MM.1S (cell line): ENCODE data around the gene MVP.

Source experiments
- DNase-seq: peaks from one replicate; pipeline ENCODE4 v3.0.0-alpha.2; 2015
- H2AFZ ChIP-seq: fragments of 300-600 bp; sonication (generic); 2 replicates; pipeline ENCODE4 v1.6.0; 2016; ENCODE audit warnings: antibody characterized with exemption, low read length
- H3F3A ChIP-seq: fragments of 300-600 bp; sonication (generic); 2 replicates; pipeline ENCODE4 v1.6.1; 2016; ENCODE audit warnings: mild to moderate bottlenecking, antibody characterized with exemption, low read length, moderate library complexity, mixed read lengths; ENCODE audit not compliant: insufficient read depth
- H3K27ac ChIP-seq: fragments of 300-600 bp; sonication (generic); 2 replicates; pipeline ENCODE4 v1.5.1; 2016; ENCODE audit warnings: mild to moderate bottlenecking, low read length
- H3K27me3 ChIP-seq: fragments of 300-600 bp; sonication (generic); replicated peaks from 2 replicates; pipeline ENCODE4 v1.6.0; 2016; ENCODE audit warnings: low read length; ENCODE audit not compliant: insufficient read depth
- H3K36me3 ChIP-seq: fragments of 300-600 bp; sonication (generic); replicated peaks from 2 replicates; pipeline ENCODE4 v1.6.1; 2016; ENCODE audit warnings: mild to moderate bottlenecking, low read length, mixed read lengths; ENCODE audit not compliant: insufficient read depth
- H3K4me1 ChIP-seq: fragments of 300-600 bp; sonication (generic); 2 replicates; pipeline ENCODE4 v1.6.1; 2016; ENCODE audit warnings: low read length, mixed read lengths
- H3K4me2 ChIP-seq: fragments of 300-600 bp; sonication (generic); 2 replicates; pipeline ENCODE4 v1.6.0; 2016; ENCODE audit warnings: low read depth, low read length
- H3K4me3 ChIP-seq: fragments of 300-600 bp; sonication (generic); 2 replicates; pipeline ENCODE4 v1.5.1; 2016; ENCODE audit warnings: low read length, mixed read lengths
- H3K79me2 ChIP-seq: fragments of 300-600 bp; sonication (generic); 2 replicates; pipeline ENCODE4 v1.6.1; 2016; ENCODE audit warnings: mixed run types, low read length, mixed read lengths
- H3K9ac ChIP-seq: fragments of 300-600 bp; sonication (generic); 2 replicates; pipeline ENCODE4 v1.6.1; 2016; ENCODE audit warnings: low read length, mixed read lengths
- H3K9me2 ChIP-seq: fragments of 300-600 bp; sonication (generic); replicated peaks from 2 replicates; pipeline ENCODE4 v1.6.1; 2016; ENCODE audit warnings: mild to moderate bottlenecking, low read length, mixed read lengths; ENCODE audit not compliant: insufficient read depth
- H3K9me3 ChIP-seq: fragments of 300-600 bp; sonication (generic); replicated peaks from 2 replicates; pipeline ENCODE4 v1.6.1; 2016; ENCODE audit warnings: mild to moderate bottlenecking, low read length, mixed read lengths; ENCODE audit not compliant: insufficient read depth
- H4K20me1 ChIP-seq: fragments of 300-600 bp; sonication (generic); 2 replicates; pipeline ENCODE4 v1.6.1; 2016; ENCODE audit warnings: mild to moderate bottlenecking, low read length, moderate library complexity, mixed read lengths; ENCODE audit not compliant: insufficient read depth
- EZH2 ChIP-seq: fragments of 300-600 bp; sonication (generic); optimal IDR thresholded peaks from 2 replicates; pipeline ENCODE3; 2017; ENCODE audit warnings: low read depth, mild to moderate bottlenecking, antibody characterized with exemption, low read length, mixed read lengths
- EZH2phosphoT487 ChIP-seq: fragments of 300-600 bp; sonication (generic); IDR thresholded peaks from 2 replicates; pipeline ENCODE4 v1.6.1; 2018; ENCODE audit warnings: antibody characterized with exemption, low read length
- TF ChIP-seq, protein P1 (sequence below): fragments of 300-600 bp; sonication (generic); IDR thresholded peaks from 2 replicates; pipeline ENCODE4 v1.5.1; 2016; ENCODE audit warnings: antibody characterized with exemption, low read length, mixed read lengths

The MVP gene

GRCh38 chr16:29811170-29811895 lies 8.9 kb upstream of the MVP start:
- H3K79me2 ChIP-seq = peaks cover 34% of the 10 kb centered on the region
- no peaks in the 10 kb centered on the region for H3K36me3 ChIP-seq
- no peaks in the 10 kb centered on the region for H3K27me3 ChIP-seq
- H3K4me3 ChIP-seq = peak overlapping the region; percentile 65
- peak overlapping the region; percentile 89 for H3K4me2 ChIP-seq
- H3K27ac ChIP-seq = peak overlapping the region; percentile 95; the same call in 1 of the 2 replicates
- no peaks in the 10 kb centered on the region for H3K9me2 ChIP-seq
- no peaks in the 10 kb centered on the region for H4K20me1 ChIP-seq
- no peaks in the 10 kb centered on the region for H3K9me3 ChIP-seq
- peak; percentile 98 for DNase-seq
- H3K9ac ChIP-seq = peak overlapping the region; percentile 64
- peak overlapping the region; percentile 65 for H2AFZ ChIP-seq
- peaks cover 37% of the 10 kb centered on the region for H3K4me1 ChIP-seq
- TF ChIP-seq EZH2 (no peak), EZH2phosphoT487 (no peak)
- TF ChIP-seq, protein P1, sequence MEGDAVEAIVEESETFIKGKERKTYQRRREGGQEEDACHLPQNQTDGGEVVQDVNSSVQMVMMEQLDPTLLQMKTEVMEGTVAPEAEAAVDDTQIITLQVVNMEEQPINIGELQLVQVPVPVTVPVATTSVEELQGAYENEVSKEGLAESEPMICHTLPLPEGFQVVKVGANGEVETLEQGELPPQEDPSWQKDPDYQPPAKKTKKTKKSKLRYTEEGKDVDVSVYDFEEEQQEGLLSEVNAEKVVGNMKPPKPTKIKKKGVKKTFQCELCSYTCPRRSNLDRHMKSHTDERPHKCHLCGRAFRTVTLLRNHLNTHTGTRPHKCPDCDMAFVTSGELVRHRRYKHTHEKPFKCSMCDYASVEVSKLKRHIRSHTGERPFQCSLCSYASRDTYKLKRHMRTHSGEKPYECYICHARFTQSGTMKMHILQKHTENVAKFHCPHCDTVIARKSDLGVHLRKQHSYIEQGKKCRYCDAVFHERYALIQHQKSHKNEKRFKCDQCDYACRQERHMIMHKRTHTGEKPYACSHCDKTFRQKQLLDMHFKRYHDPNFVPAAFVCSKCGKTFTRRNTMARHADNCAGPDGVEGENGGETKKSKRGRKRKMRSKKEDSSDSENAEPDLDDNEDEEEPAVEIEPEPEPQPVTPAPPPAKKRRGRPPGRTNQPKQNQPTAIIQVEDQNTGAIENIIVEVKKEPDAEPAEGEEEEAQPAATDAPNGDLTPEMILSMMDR = no peak
- peaks cover 52% of the 10 kb centered on the region for H3F3A ChIP-seq

DNA sequence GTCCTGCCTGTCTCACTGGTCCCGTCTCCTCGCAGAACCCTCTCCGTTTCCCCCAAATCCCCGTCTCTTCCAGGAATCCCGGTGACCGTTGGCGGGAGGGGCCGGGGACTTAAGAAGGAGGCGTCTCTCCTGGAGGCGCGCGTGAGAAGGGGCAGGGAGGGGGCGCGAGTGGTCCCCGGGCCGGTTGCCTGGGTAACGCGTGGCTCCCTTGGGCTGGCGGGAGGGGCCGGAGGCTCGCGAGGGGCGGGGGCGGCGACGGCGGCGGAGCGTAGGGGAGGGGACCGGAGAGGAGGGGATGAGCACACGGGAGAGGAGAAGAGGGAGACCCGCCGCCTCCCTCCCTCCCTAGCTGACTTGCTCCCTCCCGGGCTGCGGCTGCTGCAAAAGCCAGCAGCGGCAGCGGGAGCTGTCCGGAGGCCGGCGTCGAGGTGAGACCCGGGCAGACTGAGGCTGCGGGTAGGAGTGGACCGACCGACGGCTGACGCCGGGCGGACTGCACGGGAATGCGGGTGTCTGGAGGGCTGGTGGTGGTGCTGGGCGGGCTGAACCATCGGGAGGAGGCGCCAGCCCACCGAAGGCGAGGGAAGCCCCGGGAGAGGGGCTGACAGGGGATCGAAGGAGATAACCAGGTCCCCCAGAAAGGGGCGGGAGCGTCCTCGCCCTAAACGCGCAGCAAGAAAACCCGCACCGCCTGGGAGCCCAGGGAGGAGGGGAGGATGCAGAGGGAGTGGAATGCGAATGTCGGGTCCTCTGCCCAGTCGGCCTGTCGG lies 8.2 kb upstream of the MVP start, which contains the start of gene PRRT2:
Gene PRRT2, plus strand, starts transcription at position 298 of the 770 bp plus-strand sequence. CDS start 862 bp downstream, outside the sequence.
- Histone ChIP-seq H2AFZ (peak within 1 kb of the TSS; percentile 65), H3K9me2 (no peaks in the 10 kb centered on the region), H3K9me3 (no peaks in the 10 kb centered on the region), H3K27me3 (no peaks in the 10 kb centered on the region), H4K20me1 (no peaks in the 10 kb centered on the region), H3K79me2 (peaks cover 41% of the 10 kb centered on the region), H3K9ac (peak within 1 kb of the TSS; percentile 64), H3K27ac (peak within 1 kb of the TSS; percentile 95; the same call in 1 of the 2 replicates), H3K4me3 (peak within 1 kb of the TSS; percentile 65), H3K36me3 (no peaks in the 10 kb centered on the region), H3K4me2 (peak within 1 kb of the TSS; percentile 89), H3F3A (peaks cover 57% of the 10 kb centered on the region), H3K4me1 (peaks cover 37% of the 10 kb centered on the region)
- TF ChIP-seq, protein P1 = no peak
- TF ChIP-seq EZH2phosphoT487 (no peak), EZH2 (no peak)
- DNase-seq = peak; percentile 18

DNA sequence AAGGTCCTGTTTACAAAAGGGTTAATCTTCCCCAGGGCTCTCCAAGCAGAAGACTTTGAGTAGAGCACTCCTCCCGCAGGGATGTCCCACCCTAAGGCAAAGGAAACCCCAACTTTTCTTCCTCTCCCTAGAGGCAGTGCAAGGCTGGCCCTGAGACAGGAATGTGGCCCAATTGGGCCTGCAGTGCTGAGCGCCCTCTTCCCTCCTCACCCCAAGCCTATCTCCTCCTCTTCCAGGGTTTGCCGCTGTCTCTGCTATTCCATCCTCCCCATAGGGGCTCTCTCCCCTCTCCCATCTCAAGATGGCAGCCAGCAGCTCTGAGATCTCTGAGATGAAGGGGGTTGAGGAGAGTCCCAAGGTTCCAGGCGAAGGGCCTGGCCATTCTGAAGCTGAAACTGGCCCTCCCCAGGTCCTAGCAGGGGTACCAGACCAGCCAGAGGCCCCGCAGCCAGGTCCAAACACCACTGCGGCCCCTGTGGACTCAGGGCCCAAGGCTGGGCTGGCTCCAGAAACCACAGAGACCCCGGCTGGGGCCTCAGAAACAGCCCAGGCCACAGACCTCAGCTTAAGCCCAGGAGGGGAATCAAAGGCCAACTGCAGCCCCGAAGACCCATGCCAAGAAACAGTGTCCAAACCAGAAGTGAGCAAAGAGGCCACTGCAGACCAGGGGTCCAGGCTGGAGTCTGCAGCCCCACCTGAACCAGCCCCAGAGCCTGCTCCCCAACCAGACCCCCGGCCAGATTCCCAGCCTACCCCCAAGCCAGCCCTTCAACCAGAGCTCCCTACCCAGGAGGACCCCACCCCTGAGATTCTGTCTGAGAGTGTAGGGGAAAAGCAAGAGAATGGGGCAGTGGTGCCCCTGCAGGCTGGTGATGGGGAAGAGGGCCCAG lies 7.3 kb upstream of the MVP start:
- no peaks in the 10 kb centered on the region for H3K36me3 ChIP-seq
- H3K27ac ChIP-seq = no peak overlapping the region
- no peak overlapping the region for H3K4me3 ChIP-seq
- H3K27me3 ChIP-seq = no peaks in the 10 kb centered on the region
- peaks cover 42% of the 10 kb centered on the region for H3K79me2 ChIP-seq
- H3F3A ChIP-seq = peaks cover 50% of the 10 kb centered on the region
- H3K4me2 ChIP-seq = no peak overlapping the region
- H3K9me3 ChIP-seq = no peaks in the 10 kb centered on the region
- TF ChIP-seq EZH2 = no peak
- TF ChIP-seq EZH2phosphoT487 = no peak
- TF ChIP-seq, protein P1 = no peak
- H4K20me1 ChIP-seq = no peaks in the 10 kb centered on the region
- H3K9me2 ChIP-seq = no peaks in the 10 kb centered on the region
- no peak overlapping the region for H2AFZ ChIP-seq
- no peak for DNase-seq
- no peak overlapping the region for H3K9ac ChIP-seq
- peaks cover 39% of the 10 kb centered on the region for H3K4me1 ChIP-seq
